Hepatocyte (in vitro differentiated cells): Measurements from ENCODE around the gene BLTP1. TPM values are rescaled to one million over a fixed set of nuclear protein-coding genes. Genes with fewer than 3 reads are reported as not detected.
"Not testable (repeated sequence)": the region's sequence is repeated elsewhere in the genome, so short reads cannot be mapped to it uniquely, and the experiment has no call there.

Source experiments
- DNase-seq: peaks from one replicate; pipeline ENCODE4 v3.0.0-alpha.2; 2016; ENCODE audit warnings: low spot score
- H2AFZ ChIP-seq: fragments of 200-600 bp; sonication (generic); 2 replicates; pipeline ENCODE4 v1.6.0; 2016; ENCODE audit warnings: antibody characterized with exemption, mild to moderate bottlenecking
- H3K27ac ChIP-seq: fragments of 200-600 bp; sonication (generic); 2 replicates; pipeline ENCODE4 v1.5.1; 2016; ENCODE audit warnings: mild to moderate bottlenecking
- H3K27me3 ChIP-seq: fragments of 200-600 bp; sonication (generic); 2 replicates; pipeline ENCODE4 v1.6.1; 2016
- H3K36me3 ChIP-seq: fragments of 200-600 bp; sonication (generic); replicated peaks from 2 replicates; pipeline ENCODE4 v1.5.1; 2016; ENCODE audit warnings: low read depth; ENCODE audit not compliant: insufficient read depth
- H3K4me1 ChIP-seq: fragments of 200-600 bp; sonication (generic); 2 replicates; pipeline ENCODE4 v1.5.1; 2016; ENCODE audit warnings: mild to moderate bottlenecking, moderate library complexity; ENCODE audit not compliant: insufficient read depth
- H3K4me2 ChIP-seq: fragments of 200-600 bp; sonication (generic); 2 replicates; pipeline ENCODE4 v1.6.0; 2016
- H3K4me3 ChIP-seq: fragments of 200-600 bp; sonication (generic); 2 replicates; pipeline ENCODE4 v1.5.1; 2016; ENCODE audit warnings: mild to moderate bottlenecking
- H3K79me2 ChIP-seq: fragments of 200-600 bp; sonication (generic); 2 replicates; pipeline ENCODE4 v1.6.0; 2017; ENCODE audit warnings: mild to moderate bottlenecking
- H3K9me2 ChIP-seq: fragments of 200-600 bp; sonication (generic); replicated peaks from 2 replicates; pipeline ENCODE4 v1.6.0; 2017; ENCODE audit warnings: mild to moderate bottlenecking; ENCODE audit not compliant: insufficient read depth
- H3K9me3 ChIP-seq: fragments of 200-600 bp; sonication (generic); 2 replicates; pipeline ENCODE4 v1.5.1; 2016; ENCODE audit warnings: low read depth, mild to moderate bottlenecking
- H4K20me1 ChIP-seq: fragments of 200-600 bp; sonication (generic); 2 replicates; pipeline ENCODE4 v1.6.0; 2016; ENCODE audit warnings: mild to moderate bottlenecking; ENCODE audit not compliant: insufficient read depth, poor library complexity, severe bottlenecking
- EZH2 ChIP-seq: fragments of 200-600 bp; sonication (generic); IDR thresholded peaks from 2 replicates; pipeline ENCODE4 v1.6.1; 2016; ENCODE audit warnings: antibody characterized with exemption, mild to moderate bottlenecking, borderline replicate concordance
- EZH2phosphoT487 ChIP-seq: fragments of 200-600 bp; sonication (generic); IDR thresholded peaks from one replicate; pipeline ENCODE4 v1.6.1; 2018; ENCODE audit warnings: antibody characterized with exemption, mild to moderate bottlenecking, low read depth, moderate library complexity; ENCODE audit not compliant: unreplicated experiment, severe bottlenecking
- WGBS: methylation state at CpG from one replicate; pipeline ENCODE4 v1.1.6; 2016; ENCODE audit warnings: low lambda C conversion rate; ENCODE audit errors: missing lambda C conversion rate; 5-methylcytosine and 5-hydroxymethylcytosine counted together
- polyA plus RNA-seq: library from polyadenylated mRNA; unstranded; fragments of >200 nt; fragmentation: Nextera tagmentation; extraction: Ambion mirVana; gene quantifications from 2 replicates; pipeline ENCODE4 v1.2.1, GENCODE V29; 2016
- total RNA-seq: library from RNA; depleted of rRNA; stranded (reverse); fragments of >200 nt; gene quantifications from 2 replicates; pipeline ENCODE4 v1.2.3, GENCODE V29; 2014
- TF ChIP-seq, protein P1 (sequence below): fragments of 200-600 bp; sonication (generic); IDR thresholded peaks from 2 replicates; pipeline ENCODE4 v1.5.1; 2016; ENCODE audit warnings: antibody characterized with exemption, mild to moderate bottlenecking; ENCODE audit not compliant: poor library complexity

BLTP1 gene, protein sequence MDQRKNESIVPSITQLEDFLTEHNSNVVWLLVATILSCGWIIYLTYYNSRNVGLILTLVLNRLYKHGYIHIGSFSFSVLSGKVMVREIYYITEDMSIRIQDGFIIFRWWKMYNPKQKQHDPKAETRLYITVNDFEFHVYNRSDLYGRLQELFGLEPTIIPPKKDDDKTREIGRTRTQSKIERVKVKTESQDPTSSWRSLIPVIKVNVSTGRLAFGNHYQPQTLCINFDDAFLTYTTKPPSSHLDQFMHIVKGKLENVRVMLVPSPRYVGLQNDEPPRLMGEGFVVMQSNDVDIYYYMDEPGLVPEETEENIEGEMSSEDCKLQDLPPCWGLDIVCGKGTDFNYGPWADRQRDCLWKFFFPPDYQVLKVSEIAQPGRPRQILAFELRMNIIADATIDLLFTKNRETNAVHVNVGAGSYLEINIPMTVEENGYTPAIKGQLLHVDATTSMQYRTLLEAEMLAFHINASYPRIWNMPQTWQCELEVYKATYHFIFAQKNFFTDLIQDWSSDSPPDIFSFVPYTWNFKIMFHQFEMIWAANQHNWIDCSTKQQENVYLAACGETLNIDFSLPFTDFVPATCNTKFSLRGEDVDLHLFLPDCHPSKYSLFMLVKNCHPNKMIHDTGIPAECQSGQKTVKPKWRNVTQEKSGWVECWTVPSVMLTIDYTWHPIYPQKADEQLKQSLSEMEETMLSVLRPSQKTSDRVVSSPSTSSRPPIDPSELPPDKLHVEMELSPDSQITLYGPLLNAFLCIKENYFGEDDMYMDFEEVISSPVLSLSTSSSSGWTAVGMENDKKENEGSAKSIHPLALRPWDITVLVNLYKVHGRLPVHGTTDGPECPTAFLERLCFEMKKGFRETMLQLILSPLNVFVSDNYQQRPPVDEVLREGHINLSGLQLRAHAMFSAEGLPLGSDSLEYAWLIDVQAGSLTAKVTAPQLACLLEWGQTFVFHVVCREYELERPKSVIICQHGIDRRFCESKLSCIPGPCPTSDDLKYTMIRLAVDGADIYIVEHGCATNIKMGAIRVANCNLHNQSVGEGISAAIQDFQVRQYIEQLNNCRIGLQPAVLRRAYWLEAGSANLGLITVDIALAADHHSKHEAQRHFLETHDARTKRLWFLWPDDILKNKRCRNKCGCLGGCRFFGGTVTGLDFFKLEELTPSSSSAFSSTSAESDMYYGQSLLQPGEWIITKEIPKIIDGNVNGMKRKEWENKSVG (N-terminal part only)
- total RNA-seq (70.2 and 82.3 TPM in 2 replicates), polyA plus RNA-seq (7.7 and 10.2 TPM in 2 replicates)

DNA sequence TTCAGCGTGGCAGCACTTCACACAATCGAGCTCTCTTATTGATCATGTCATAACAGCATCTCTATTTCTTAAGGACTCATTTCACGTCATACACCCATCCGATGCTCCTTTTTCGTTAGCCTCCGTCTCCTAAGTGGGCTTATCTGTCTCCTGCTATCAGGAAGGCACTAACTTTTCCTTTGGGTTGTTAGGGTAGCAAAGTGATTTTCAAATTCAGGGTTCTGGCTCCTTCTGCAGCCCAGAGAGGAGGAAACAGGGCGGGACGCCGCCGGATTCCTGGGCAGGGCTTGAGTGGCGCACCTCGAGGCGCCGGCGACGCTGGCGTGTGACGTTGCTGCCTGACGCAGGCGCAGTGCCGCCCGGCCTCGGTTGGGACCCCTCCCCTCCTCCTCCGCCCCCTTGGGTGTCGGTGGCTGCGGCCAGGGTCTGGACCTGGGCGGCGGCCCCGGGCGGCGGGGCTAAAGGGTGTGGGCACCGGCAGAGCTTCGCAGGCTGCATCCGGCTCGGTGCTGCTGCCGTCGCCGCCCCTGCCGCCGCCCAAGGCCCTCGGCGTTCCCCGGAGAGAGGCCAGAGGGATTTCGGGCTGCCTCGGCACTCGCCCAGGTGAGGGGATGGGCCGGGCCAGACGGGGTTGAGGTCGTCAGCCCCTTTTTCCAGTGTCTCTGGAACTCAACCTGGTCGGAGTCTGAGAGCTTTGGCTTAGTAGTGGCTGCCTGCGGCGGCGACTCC is at the start of gene BLTP1:
Gene BLTP1, plus strand, starts transcription at position 350 of the 729 bp plus-strand sequence. CDS start 18,317 bp downstream, outside the sequence.
- Histone ChIP-seq H3K4me2 (peak within 1 kb of the TSS; percentile 87), H3K4me1 (peaks cover 14% of the 10 kb centered on the region), H3K9me2 (no peaks in the 10 kb centered on the region), H2AFZ (peak within 1 kb of the TSS; percentile 91), H3K9me3 (no peaks in the 10 kb centered on the region), H3K36me3 (no peaks in the 10 kb centered on the region), H3K27me3 (no peaks in the 10 kb centered on the region), H3K27ac (peak within 1 kb of the TSS; percentile 91), H3K4me3 (peak within 1 kb of the TSS; percentile 67), H3K79me2 (peaks cover 39% of the 10 kb centered on the region), H4K20me1 (peaks cover 4% of the 10 kb centered on the region)
- TF ChIP-seq EZH2phosphoT487 = no peak
- no peak for TF ChIP-seq EZH2
- TF ChIP-seq, protein P1, sequence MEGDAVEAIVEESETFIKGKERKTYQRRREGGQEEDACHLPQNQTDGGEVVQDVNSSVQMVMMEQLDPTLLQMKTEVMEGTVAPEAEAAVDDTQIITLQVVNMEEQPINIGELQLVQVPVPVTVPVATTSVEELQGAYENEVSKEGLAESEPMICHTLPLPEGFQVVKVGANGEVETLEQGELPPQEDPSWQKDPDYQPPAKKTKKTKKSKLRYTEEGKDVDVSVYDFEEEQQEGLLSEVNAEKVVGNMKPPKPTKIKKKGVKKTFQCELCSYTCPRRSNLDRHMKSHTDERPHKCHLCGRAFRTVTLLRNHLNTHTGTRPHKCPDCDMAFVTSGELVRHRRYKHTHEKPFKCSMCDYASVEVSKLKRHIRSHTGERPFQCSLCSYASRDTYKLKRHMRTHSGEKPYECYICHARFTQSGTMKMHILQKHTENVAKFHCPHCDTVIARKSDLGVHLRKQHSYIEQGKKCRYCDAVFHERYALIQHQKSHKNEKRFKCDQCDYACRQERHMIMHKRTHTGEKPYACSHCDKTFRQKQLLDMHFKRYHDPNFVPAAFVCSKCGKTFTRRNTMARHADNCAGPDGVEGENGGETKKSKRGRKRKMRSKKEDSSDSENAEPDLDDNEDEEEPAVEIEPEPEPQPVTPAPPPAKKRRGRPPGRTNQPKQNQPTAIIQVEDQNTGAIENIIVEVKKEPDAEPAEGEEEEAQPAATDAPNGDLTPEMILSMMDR = no peak
- peak; percentile 95 for DNase-seq
- WGBS = 2% methylated on average over 51 of the region's 53 CpGs

DNA sequence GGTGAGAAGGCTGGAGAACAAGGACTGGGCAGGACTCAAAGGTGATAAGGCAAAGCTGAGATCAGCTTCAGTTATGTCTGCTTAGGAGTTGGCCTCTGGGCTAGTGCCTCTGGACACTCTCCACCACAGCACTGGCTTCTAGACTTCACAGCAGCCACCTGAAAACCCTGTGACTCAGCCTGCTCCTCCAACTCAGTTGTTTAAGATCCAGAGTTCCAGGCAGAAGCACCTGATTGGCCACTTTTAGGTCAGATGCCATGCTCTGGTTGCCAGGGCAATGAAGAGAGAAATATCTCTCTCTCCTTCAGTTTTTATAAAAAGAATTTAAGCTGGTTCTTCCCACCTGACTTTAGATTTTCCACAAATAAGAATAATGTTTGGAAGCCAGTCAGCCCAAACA is 47.9 kb upstream of the BLTP1 start:
- DNase-seq = no peak
- Histone ChIP-seq H4K20me1 (no peaks in the 10 kb centered on the region), H3K4me1 (no peaks in the 10 kb centered on the region), H3K4me2 (no peak overlapping the region), H3K9me3 (no peaks in the 10 kb centered on the region), H3K27me3 (no peaks in the 10 kb centered on the region), H3K27ac (no peak overlapping the region), H3K79me2 (no peaks in the 10 kb centered on the region), H2AFZ (no peak overlapping the region), H3K9me2 (no peaks in the 10 kb centered on the region), H3K4me3 (no peak overlapping the region), H3K36me3 (no peaks in the 10 kb centered on the region)
- TF ChIP-seq EZH2 = no peak

DNA sequence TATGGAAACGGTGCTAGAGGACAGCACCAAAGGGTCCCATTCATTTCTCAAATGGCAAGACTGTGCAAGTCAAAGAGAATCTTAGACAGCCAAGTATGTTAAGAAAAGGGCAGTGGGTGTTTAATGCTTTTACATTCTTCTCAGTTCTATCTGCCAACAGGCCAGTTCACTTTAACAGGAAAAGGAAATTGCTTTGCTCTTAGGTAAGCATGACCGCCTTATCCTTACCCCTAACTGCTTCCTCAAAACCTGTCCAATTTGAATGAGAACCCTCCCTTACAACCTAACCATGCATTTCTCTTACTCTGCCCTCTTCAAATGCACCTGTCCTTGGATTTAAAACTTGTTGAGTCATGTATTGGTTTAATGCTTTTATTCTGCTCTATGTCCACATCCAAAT is 44.5 kb upstream of the BLTP1 start:
- Histone ChIP-seq H4K20me1 (no peaks in the 10 kb centered on the region), H3K9me2 (no peaks in the 10 kb centered on the region), H2AFZ (no peak overlapping the region), H3K27me3 (no peaks in the 10 kb centered on the region), H3K4me1 (no peaks in the 10 kb centered on the region), H3K4me2 (no peak overlapping the region), H3K9me3 (no peaks in the 10 kb centered on the region), H3K4me3 (no peak overlapping the region), H3K79me2 (no peaks in the 10 kb centered on the region), H3K27ac (no peak overlapping the region), H3K36me3 (no peaks in the 10 kb centered on the region)
- TF ChIP-seq EZH2phosphoT487 = no peak
- no peak for TF ChIP-seq EZH2
- TF ChIP-seq, protein P1 = no peak
- 94% methylated on average over 2 of the region's 2 CpGs for WGBS
- DNase-seq = no peak

DNA sequence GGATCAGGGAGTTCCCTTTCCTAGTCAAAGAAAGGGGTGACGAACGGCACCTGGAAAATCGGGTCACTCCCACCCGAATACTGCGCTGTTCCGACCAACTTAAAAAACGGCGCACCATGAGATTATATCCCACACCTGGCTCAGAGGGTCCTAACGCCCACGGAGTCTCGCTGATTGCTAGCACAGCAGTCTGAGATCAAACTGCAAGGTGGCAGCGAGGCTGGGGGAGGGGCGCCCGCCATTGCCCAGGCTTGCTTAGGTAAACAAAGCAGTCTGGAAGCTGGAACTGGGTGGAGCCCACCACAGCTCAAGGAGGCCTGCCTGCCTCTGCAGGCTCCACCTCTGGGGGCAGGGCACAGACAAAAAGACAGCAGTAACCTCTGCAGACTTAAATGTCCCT is 41.8 kb upstream of the BLTP1 start:
- H3K36me3 ChIP-seq, H2AFZ ChIP-seq, H3K9me2 ChIP-seq, H3K4me1 ChIP-seq, H3K4me2 ChIP-seq, H3K9me3 ChIP-seq, H3K4me3 ChIP-seq, H4K20me1 ChIP-seq, H3K27ac ChIP-seq, H3K27me3 ChIP-seq, DNase-seq, H3K79me2 ChIP-seq: not testable (repeated sequence)
- WGBS = 77% methylated on average over 14 of the region's 14 CpGs
